Measurements from ENCODE around the gene CASZ1. TPM values are rescaled to one million over a fixed set of nuclear protein-coding genes. Genes with fewer than 3 reads are reported as not detected.

The CASZ1 gene
- total RNA-seq, 2 experiments from 2014 or later = 2.9 to 4.1 TPM

- CTCF ChIA-PET = no interaction called here
- Mint-ChIP-seq H3K4me1 (ENCODE audit: low read depth) (no peaks in the 10 kb centered on the region), H3K27me3 (no peaks in the 10 kb centered on the region), H3K36me3 (ENCODE audit: low read depth) (peaks cover 4% of the 10 kb centered on the region), H3K27ac (no peak overlapping the region), H3K9me3 (no peaks in the 10 kb centered on the region), H3K4me3 (no peak overlapping the region)
- no peak for DNase-seq
- POLR2A ChIA-PET = no interaction called here
- intact Hi-C loops (cut with micrococcal nuclease) = no loop called here
- no peak for ATAC-seq
- TF ChIP-seq, protein P1, sequence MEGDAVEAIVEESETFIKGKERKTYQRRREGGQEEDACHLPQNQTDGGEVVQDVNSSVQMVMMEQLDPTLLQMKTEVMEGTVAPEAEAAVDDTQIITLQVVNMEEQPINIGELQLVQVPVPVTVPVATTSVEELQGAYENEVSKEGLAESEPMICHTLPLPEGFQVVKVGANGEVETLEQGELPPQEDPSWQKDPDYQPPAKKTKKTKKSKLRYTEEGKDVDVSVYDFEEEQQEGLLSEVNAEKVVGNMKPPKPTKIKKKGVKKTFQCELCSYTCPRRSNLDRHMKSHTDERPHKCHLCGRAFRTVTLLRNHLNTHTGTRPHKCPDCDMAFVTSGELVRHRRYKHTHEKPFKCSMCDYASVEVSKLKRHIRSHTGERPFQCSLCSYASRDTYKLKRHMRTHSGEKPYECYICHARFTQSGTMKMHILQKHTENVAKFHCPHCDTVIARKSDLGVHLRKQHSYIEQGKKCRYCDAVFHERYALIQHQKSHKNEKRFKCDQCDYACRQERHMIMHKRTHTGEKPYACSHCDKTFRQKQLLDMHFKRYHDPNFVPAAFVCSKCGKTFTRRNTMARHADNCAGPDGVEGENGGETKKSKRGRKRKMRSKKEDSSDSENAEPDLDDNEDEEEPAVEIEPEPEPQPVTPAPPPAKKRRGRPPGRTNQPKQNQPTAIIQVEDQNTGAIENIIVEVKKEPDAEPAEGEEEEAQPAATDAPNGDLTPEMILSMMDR (IDR thresholded peaks at IDR 0.05) = no peak
Observed at GRCh38 chr1:10634075-10634427, 162.4 kb downstream of the CASZ1 start.

DNA sequence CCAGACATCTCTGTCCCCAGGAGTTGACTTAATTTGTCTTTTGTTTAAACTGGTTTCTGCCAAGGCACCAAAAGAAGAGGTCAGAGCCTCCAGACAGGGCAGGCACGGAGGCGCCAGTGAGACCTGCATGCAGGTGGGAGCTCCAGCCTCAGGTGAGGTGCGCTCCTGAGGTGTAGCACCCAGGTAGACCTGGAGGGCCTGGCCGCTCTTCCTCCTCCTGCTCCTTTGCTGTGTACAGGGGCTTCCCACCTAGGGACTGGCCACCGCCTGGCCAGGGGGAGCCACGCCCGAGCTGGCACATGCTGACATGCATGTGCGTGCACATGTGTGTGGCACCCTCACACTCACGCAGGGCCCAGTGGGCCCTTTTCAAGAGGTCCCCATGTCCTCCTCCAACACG is 163.0 kb downstream of the CASZ1 start:
- no peak for DNase-seq
- intact Hi-C loops (cut with micrococcal nuclease) = no loop called here
- TF ChIP-seq, protein P1 (IDR thresholded peaks at IDR 0.05) = no peak
- ATAC-seq = no peak
- H3K27me3 Mint-ChIP-seq = no peaks in the 10 kb centered on the region
- H3K4me3 Mint-ChIP-seq = no peak overlapping the region
- H3K4me1 Mint-ChIP-seq (ENCODE audit: low read depth) = no peaks in the 10 kb centered on the region
- H3K9me3 Mint-ChIP-seq = no peaks in the 10 kb centered on the region
- no peak overlapping the region for H3K27ac Mint-ChIP-seq
- peaks cover 5% of the 10 kb centered on the region for H3K36me3 Mint-ChIP-seq (ENCODE audit: low read depth)
- ChIA-PET POLR2A (no interaction called here), CTCF (no interaction called here)

- H3K27me3 Mint-ChIP-seq = no peaks in the 10 kb centered on the region
- peaks cover 5% of the 10 kb centered on the region for H3K36me3 Mint-ChIP-seq (ENCODE audit: low read depth)
- no peaks in the 10 kb centered on the region for H3K9me3 Mint-ChIP-seq
- DNase-seq (no peak), ATAC-seq (no peak)
- intact Hi-C loops (cut with micrococcal nuclease) = no loop called here
- H3K4me1 Mint-ChIP-seq (ENCODE audit: low read depth) = no peaks in the 10 kb centered on the region
- no peak overlapping the region for H3K4me3 Mint-ChIP-seq
- CTCF ChIA-PET = interaction anchor here (0.6 kb wide), 1 partner anchor 139 kb away, joined by 3 read pairs; no protein-coding TSS in a partner anchor
- no peak overlapping the region for H3K27ac Mint-ChIP-seq
- POLR2A ChIA-PET = no interaction called here
- TF ChIP-seq, protein P1 (IDR thresholded peaks at IDR 0.05) = no peak
Observed at GRCh38 chr1:10632691-10633090, 163.8 kb downstream of the CASZ1 start.

DNA sequence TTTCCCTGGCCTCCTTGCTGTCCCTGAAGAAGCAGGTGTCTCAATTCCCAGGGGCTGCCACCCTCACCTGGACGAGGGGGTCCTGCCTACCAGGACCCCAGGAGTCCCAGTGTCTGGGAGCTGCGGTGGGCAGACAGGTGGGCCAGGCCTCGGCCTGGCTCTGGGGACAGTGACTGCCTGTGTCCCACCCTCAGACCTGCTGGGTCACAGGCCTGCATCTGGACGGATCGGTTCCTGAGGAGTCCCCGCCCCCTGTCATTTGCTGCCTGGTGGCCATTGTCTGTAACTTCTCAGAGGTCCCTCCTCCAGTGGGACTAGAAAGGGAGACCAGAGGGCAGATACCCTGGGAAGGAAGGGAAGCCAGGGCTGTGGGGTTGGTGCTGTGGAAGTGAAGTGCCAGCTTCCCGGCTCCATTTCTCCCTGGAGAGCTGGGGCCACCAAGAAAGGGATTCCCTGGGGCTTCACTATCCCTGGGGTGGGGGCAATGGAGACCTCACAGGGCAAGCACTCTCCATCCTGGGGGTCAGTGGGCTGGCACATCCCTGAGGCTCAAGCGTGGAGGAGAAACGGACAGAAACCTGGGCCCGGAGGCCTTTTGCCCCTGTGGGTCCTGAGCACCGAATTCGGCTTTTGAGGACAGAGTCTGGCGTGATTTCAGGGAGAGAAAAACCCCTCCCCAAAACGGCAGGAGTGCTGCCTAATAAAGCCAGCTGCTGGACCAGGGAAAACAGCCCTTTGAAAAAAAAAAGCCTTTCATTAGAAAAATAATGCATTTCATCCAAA is 164.4 kb downstream of the CASZ1 start:
- intact Hi-C loops (cut with micrococcal nuclease) = no loop called here
- CTCF ChIA-PET = no interaction called here
- POLR2A ChIA-PET = no interaction called here

More for the DNA sequence above, 164.4 kb downstream of the CASZ1 start:
- Mint-ChIP-seq H3K9me3 (no peaks in the 10 kb centered on the region), H3K4me3 (no peak overlapping the region), H3K27ac (no peak overlapping the region), H3K36me3 (ENCODE audit: low read depth) (peaks cover 5% of the 10 kb centered on the region), H3K27me3 (no peaks in the 10 kb centered on the region), H3K4me1 (ENCODE audit: low read depth) (no peaks in the 10 kb centered on the region)
- no peak for DNase-seq
- ATAC-seq = no peak
- TF ChIP-seq, protein P1 (IDR thresholded peaks at IDR 0.05) = no peak
